ENCODE measurements around the gene MCCC2. TPM values are rescaled to one million over a fixed set of nuclear protein-coding genes. Genes with fewer than 3 reads are reported as not detected.

The MCCC2 gene
- total and polyA plus RNA-seq, 2 of the 8 experiments (the other 6 are each of a cell fraction or from before 2014, with no cell fraction given), result 71.7 to 86.6 TPM

- no peak overlapping the region for H4K5ac ChIP-seq (ENCODE audit: insufficient read length, low read depth, low read length)
- H2BK15ac ChIP-seq (ENCODE audit: low read length), result no peak overlapping the region
- H3K23me2 ChIP-seq (ENCODE audit: low read depth, low read length), result no peaks in the 10 kb centered on the region
- no peak overlapping the region for H2BK12ac ChIP-seq (ENCODE audit: low read depth, low read length)
- TF ChIP-seq ZNF274 (IDR thresholded peaks at IDR 0.05; ENCODE audit: borderline replicate concordance, extremely low read depth, low read length), result no peak
- no peak overlapping the region for H2AK5ac ChIP-seq (ENCODE audit: low read depth, low read length)
- no peak overlapping the region for H2BK5ac ChIP-seq (ENCODE audit: low read depth, low read length)
- FAIRE-seq (no peak), DNase-seq (ENCODE audit: low read depth in 1 of 2, low spot score in 2 of 2) (no peak)
- no peak overlapping the region for H3K18ac ChIP-seq (ENCODE audit: extremely low read depth, low read length)
- CTCF ChIA-PET (ENCODE audit: partially characterized antibody), result no interaction called here
- H3K79me2 ChIP-seq (ENCODE audit: control insufficient read depth in 1 of 2, insufficient read depth in 2 of 2, low read length in 2 of 2), result no peaks in the 10 kb centered on the region
- H3K14ac ChIP-seq (ENCODE audit: insufficient read length), result no peak overlapping the region
- H3K27ac ChIP-seq (ENCODE audit: low read depth, low read length), result no peak overlapping the region
- H3K79me1 ChIP-seq (ENCODE audit: low read depth, low read length), result no peaks in the 10 kb centered on the region
- H3K4me3 ChIP-seq (ENCODE audit: extremely low read depth in 1 of 4, insufficient read depth in 2 of 4, low read depth in 3 of 4, low read length in 4 of 4), result no peak overlapping the region
- 73% methylated on average over 3 of the region's 3 CpGs; no CpG with 5 or more reads in 1 of the 2 experiments for WGBS, 2 experiments (ENCODE audit: extremely low coverage in 1 of 2, insufficient coverage in 1 of 2, insufficient read length in 1 of 2, insufficient replicate concordance in 2 of 2, low coverage in 1 of 2, low lambda C conversion rate in 2 of 2, missing lambda C conversion rate in 1 of 2)
- no peak overlapping the region for H3K4ac ChIP-seq (replicated peaks; ENCODE audit: insufficient read length, low read depth, low read length)
- H4K8ac ChIP-seq (ENCODE audit: extremely low read depth, insufficient read depth, low read length), result no peak overlapping the region
- H3K56ac ChIP-seq (replicated peaks; ENCODE audit: insufficient read length, low read depth, low read length), result no peak overlapping the region
- H3K27me3 ChIP-seq (replicated peaks in 1 of 4; ENCODE audit: control insufficient read depth in 3 of 4, extremely low read depth in 1 of 4, insufficient read depth in 3 of 4, low read length in 3 of 4), result no peaks in the 10 kb centered on the region
- POLR2A ChIA-PET (ENCODE audit: partially characterized antibody), result interaction anchor here (1.2 kb wide), 1 partner anchor 66 kb away, joined by 3 read pairs; the partner anchor contains the start of gene MCCC2
- H3K23ac ChIP-seq (ENCODE audit: insufficient read length), result no peak overlapping the region
- no peaks in the 10 kb centered on the region for H3K9me3 ChIP-seq (ENCODE audit: insufficient read depth in 2 of 2, low read depth in 1 of 2, low read length in 1 of 2)
- H2BK120ac ChIP-seq (replicated peaks; ENCODE audit: low read depth, low read length), result no peak overlapping the region
- no peak overlapping the region for H2BK20ac ChIP-seq (ENCODE audit: low read length)
- H3K9ac ChIP-seq (replicated peaks in 1 of 4; ENCODE audit: extremely low read depth in 1 of 4, low read depth in 3 of 4, low read length in 3 of 4), result no peak overlapping the region
- H3K36me3 ChIP-seq (ENCODE audit: control insufficient read depth in 2 of 4, insufficient read depth in 4 of 4, low read length in 3 of 4), result peaks cover 3 to 49% (median 25%) of the 10 kb centered on the region in 4 experiments; a peak in 6 of 8 replicates
- H2AFZ ChIP-seq (ENCODE audit: low read length), result no peak overlapping the region
- H3K4me2 ChIP-seq (ENCODE audit: insufficient read depth in 1 of 2, low read depth in 2 of 2, low read length in 2 of 2), result no peak overlapping the region
- H4K20me1 ChIP-seq (replicated peaks in 1 of 2; ENCODE audit: control insufficient read depth in 1 of 2, insufficient read depth in 2 of 2, low read length in 2 of 2), result no peaks in the 10 kb centered on the region
- no peak overlapping the region for H4K91ac ChIP-seq (replicated peaks; ENCODE audit: insufficient read length, low read length)
- H3K4me1 ChIP-seq (replicated peaks in 1 of 4; ENCODE audit: control insufficient read depth in 3 of 4, insufficient read depth in 4 of 4, low read length in 3 of 4), result no peaks in the 10 kb centered on the region
Observed at GRCh38 chr5:71652349-71652748, 65.2 kb downstream of the MCCC2 start.

All from H1 (cell line).